Neural progenitor cell (in vitro differentiated cells): Measurements from ENCODE around the gene ST7. TPM values are rescaled to one million over a fixed set of nuclear protein-coding genes. Genes with fewer than 3 reads are reported as not detected.

Experiments
- DNase-seq: peaks from one replicate; pipeline ENCODE4 v3.0.0-alpha.2; 2016; ENCODE audit warnings: low spot score
- H2AFZ ChIP-seq: fragments of 200-600 bp; sonication (generic); replicated peaks from 2 replicates; pipeline ENCODE4 v1.6.1; 2016; ENCODE audit warnings: antibody characterized with exemption
- H3F3A ChIP-seq: fragments of 200-600 bp; sonication (generic); 2 replicates; pipeline ENCODE4 v1.6.1; 2016; ENCODE audit warnings: antibody characterized with exemption, low read depth
- H3K27ac ChIP-seq: fragments of 200-600 bp; sonication (generic); 2 replicates; pipeline ENCODE4 v1.5.1; 2016; ENCODE audit warnings: mild to moderate bottlenecking
- H3K27me3 ChIP-seq: fragments of 200-600 bp; sonication (generic); 2 replicates; pipeline ENCODE4 v1.6.1; 2016; ENCODE audit warnings: mild to moderate bottlenecking, moderate library complexity
- H3K36me3 ChIP-seq: fragments of 200-600 bp; sonication (generic); 2 replicates; pipeline ENCODE4 v1.5.1; 2016
- H3K4me1 ChIP-seq: fragments of 200-600 bp; sonication (generic); 2 replicates; pipeline ENCODE4 v1.6.1; 2016; ENCODE audit warnings: mixed run types
- H3K4me2 ChIP-seq: fragments of 200-600 bp; sonication (generic); 2 replicates; pipeline ENCODE4 v1.6.1; 2016
- H3K4me3 ChIP-seq: fragments of 200-600 bp; sonication (generic); 2 replicates; pipeline ENCODE4 v1.5.1; 2016
- H3K79me2 ChIP-seq: fragments of 200-600 bp; sonication (generic); 2 replicates; pipeline ENCODE4 v1.6.1; 2016; ENCODE audit warnings: low read depth
- H3K9ac ChIP-seq: fragments of 200-600 bp; sonication (generic); 2 replicates; pipeline ENCODE4 v1.6.1; 2016
- H3K9me3 ChIP-seq: fragments of 200-600 bp; sonication (generic); 2 replicates; pipeline ENCODE4 v1.5.1; 2016; ENCODE audit warnings: low read depth
- H4K20me1 ChIP-seq: fragments of 200-600 bp; sonication (generic); 2 replicates; pipeline ENCODE4 v1.6.1; 2016; ENCODE audit warnings: low read depth
- H3K27ac Mint-ChIP-seq: 3 replicates; pipeline ENCODE4 v1.8.0; 2021; ENCODE audit warnings: mixed read lengths
- H3K27me3 Mint-ChIP-seq: 2 replicates; pipeline ENCODE4 v1.8.0; 2022; ENCODE audit warnings: low read depth, mild to moderate bottlenecking, inconsistent platforms, moderate library complexity, mixed read lengths; ENCODE audit not compliant: insufficient read depth
- H3K36me3 Mint-ChIP-seq: 3 replicates; pipeline ENCODE4 v1.8.0; 2021; ENCODE audit warnings: mixed read lengths
- H3K4me1 Mint-ChIP-seq: 3 replicates; pipeline ENCODE4 v1.8.0; 2021; ENCODE audit warnings: mixed read lengths
- H3K4me3 Mint-ChIP-seq: 3 replicates; pipeline ENCODE4 v1.8.0; 2021; ENCODE audit warnings: mild to moderate bottlenecking, moderate library complexity, mixed read lengths
- H3K9me3 Mint-ChIP-seq: 3 replicates; pipeline ENCODE4 v1.8.0; 2020; ENCODE audit warnings: mixed read lengths
- CTCF ChIP-seq: fragments of 200-600 bp; sonication (generic); IDR thresholded peaks from 2 replicates; pipeline ENCODE4 v1.5.1; 2017; ENCODE audit warnings: antibody characterized with exemption, mild to moderate bottlenecking
- EZH2 ChIP-seq: fragments of 200-600 bp; sonication (generic); IDR thresholded peaks from 2 replicates; pipeline ENCODE4 v1.6.1; 2017; ENCODE audit warnings: antibody characterized with exemption, mild to moderate bottlenecking, moderate library complexity
- EZH2phosphoT487 ChIP-seq: fragments of 200-600 bp; sonication (generic); IDR thresholded peaks from 2 replicates; pipeline ENCODE4 v1.6.1; 2017; ENCODE audit warnings: antibody characterized with exemption
- total RNA-seq: library from RNA; depleted of rRNA; stranded (reverse); fragments of >200 nt; gene quantifications from 2 replicates; pipeline ENCODE4 v1.2.3, GENCODE V29; 2015; ENCODE audit warnings: low replicate concordance

Gene ST7
- total RNA-seq, 1 donor from 2014 or later = 5.8 TPM

DNA sequence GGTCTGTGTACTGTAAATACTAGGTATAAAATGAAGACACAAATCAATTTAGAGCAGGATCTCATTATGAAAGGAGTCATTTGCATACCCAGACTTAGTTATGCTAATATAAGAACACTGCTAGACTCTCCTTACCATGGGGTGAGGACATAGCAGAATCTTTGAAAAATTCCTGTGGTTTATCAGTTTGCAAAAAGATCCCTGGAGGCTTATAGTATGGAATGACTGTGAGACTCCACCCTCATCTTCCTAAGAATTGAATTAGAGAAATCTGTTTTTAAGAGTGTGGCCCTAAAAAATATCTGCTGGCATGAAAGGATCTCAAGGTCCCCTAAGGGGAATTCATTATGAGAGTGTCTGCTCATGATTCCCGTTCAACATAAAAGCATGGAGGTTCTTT lies 306.3 kb downstream of the ST7 start:
- Mint-ChIP-seq H3K27ac (no peak overlapping the region), H3K36me3 (no peaks in the 10 kb centered on the region), H3K9me3 (no peaks in the 10 kb centered on the region), H3K27me3 (peaks cover 2% of the 10 kb centered on the region), H3K4me1 (no peaks in the 10 kb centered on the region), H3K4me3 (no peak overlapping the region)
- Histone ChIP-seq H3K27me3 (no peaks in the 10 kb centered on the region), H3F3A (no peaks in the 10 kb centered on the region), H3K4me2 (no peak overlapping the region), H3K4me3 (no peak overlapping the region), H3K27ac (no peak overlapping the region), H4K20me1 (no peaks in the 10 kb centered on the region), H3K79me2 (no peaks in the 10 kb centered on the region), H2AFZ (no peak overlapping the region), H3K9me3 (no peaks in the 10 kb centered on the region), H3K36me3 (no peaks in the 10 kb centered on the region), H3K4me1 (no peaks in the 10 kb centered on the region), H3K9ac (no peak overlapping the region)
- DNase-seq = no peak
- no peak for TF ChIP-seq EZH2
- TF ChIP-seq EZH2phosphoT487 = no peak
- no peak for TF ChIP-seq CTCF

DNA sequence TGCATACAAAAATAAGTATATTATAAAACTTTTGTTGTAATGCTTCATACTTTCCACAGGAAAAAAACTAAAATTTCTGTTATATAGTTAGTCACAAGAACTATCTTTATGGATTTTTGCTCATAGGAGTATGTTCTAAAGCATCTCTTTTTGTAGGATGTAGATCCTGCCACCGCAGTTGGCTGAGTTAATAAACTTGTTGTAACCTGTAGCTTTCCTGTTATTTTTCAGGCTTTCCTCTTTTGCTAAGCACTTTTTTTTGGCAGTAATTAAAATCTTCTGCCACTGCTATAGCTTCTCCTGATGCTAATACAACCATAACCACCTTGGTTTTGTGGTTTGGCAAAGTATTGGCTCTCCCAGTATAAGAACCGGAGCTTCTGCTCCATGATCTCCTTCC lies 309.2 kb downstream of the ST7 start:
- no peaks in the 10 kb centered on the region for H4K20me1 ChIP-seq
- Mint-ChIP-seq H3K27ac (no peak overlapping the region), H3K4me1 (no peaks in the 10 kb centered on the region), H3K4me3 (no peak overlapping the region), H3K9me3 (peaks cover 2% of the 10 kb centered on the region), H3K27me3 (peaks cover 2% of the 10 kb centered on the region), H3K36me3 (no peaks in the 10 kb centered on the region)
- H3K4me1 ChIP-seq = no peaks in the 10 kb centered on the region
- no peaks in the 10 kb centered on the region for H3K36me3 ChIP-seq
- no peaks in the 10 kb centered on the region for H3K27me3 ChIP-seq
- TF ChIP-seq EZH2 (no peak), CTCF (no peak), EZH2phosphoT487 (no peak)
- DNase-seq = no peak
- no peak overlapping the region for H3K4me3 ChIP-seq
- H3K9ac ChIP-seq = no peak overlapping the region
- H3F3A ChIP-seq = no peaks in the 10 kb centered on the region
- H3K79me2 ChIP-seq = no peaks in the 10 kb centered on the region
- no peak overlapping the region for H3K4me2 ChIP-seq
- no peak overlapping the region for H3K27ac ChIP-seq
- H2AFZ ChIP-seq = no peak overlapping the region
- no peaks in the 10 kb centered on the region for H3K9me3 ChIP-seq

- Mint-ChIP-seq H3K9me3 (peaks cover 2% of the 10 kb centered on the region), H3K4me1 (no peaks in the 10 kb centered on the region), H3K27me3 (peaks cover 2% of the 10 kb centered on the region), H3K36me3 (no peaks in the 10 kb centered on the region), H3K4me3 (no peak overlapping the region), H3K27ac (no peak overlapping the region)
- Histone ChIP-seq H4K20me1 (no peaks in the 10 kb centered on the region), H2AFZ (no peak overlapping the region), H3K9me3 (no peaks in the 10 kb centered on the region), H3F3A (no peaks in the 10 kb centered on the region), H3K4me2 (no peak overlapping the region), H3K4me1 (no peaks in the 10 kb centered on the region), H3K36me3 (no peaks in the 10 kb centered on the region), H3K79me2 (no peaks in the 10 kb centered on the region), H3K4me3 (no peak overlapping the region), H3K27ac (no peak overlapping the region), H3K27me3 (no peaks in the 10 kb centered on the region), H3K9ac (no peak overlapping the region)
- no peak for DNase-seq
- no peak for TF ChIP-seq CTCF
- TF ChIP-seq EZH2 = no peak
- no peak for TF ChIP-seq EZH2phosphoT487
These were observed 311.4 kb downstream of the ST7 start for GRCh38 chr7:117264716-117265115.

DNA sequence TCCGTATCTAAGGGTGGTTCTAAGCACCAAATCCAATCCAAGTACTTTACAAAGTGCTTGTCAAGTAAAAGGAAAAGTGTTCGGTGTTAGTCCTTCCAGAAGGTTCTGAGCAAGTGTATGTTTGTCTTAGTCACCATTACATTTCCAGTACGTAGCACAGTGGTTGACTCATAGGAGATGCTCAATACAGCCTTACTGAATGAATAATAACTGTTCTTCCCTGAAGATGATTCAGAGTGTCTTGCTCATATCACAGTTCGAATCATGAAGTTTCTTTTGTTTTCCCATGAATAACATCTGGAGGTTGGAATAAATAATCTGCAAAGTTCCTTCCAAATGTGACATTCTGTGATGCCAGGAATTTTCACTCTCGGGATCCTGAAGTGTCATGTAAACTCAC lies 316.1 kb downstream of the ST7 start:
- H3K4me2 ChIP-seq = no peak overlapping the region
- no peaks in the 10 kb centered on the region for H3K27me3 Mint-ChIP-seq
- DNase-seq = no peak
- H3K4me1 Mint-ChIP-seq = peaks cover 9% of the 10 kb centered on the region
- no peaks in the 10 kb centered on the region for H3K9me3 ChIP-seq
- H3K9ac ChIP-seq = no peak overlapping the region
- H3K27ac ChIP-seq = no peak overlapping the region
- TF ChIP-seq EZH2phosphoT487 = no peak
- TF ChIP-seq EZH2 = no peak
- no peak for TF ChIP-seq CTCF
- no peak overlapping the region for H3K27ac Mint-ChIP-seq
- no peak overlapping the region for H3K4me3 Mint-ChIP-seq
- no peaks in the 10 kb centered on the region for H3K36me3 ChIP-seq
- peaks cover 12% of the 10 kb centered on the region for H3K4me1 ChIP-seq
- H4K20me1 ChIP-seq = no peaks in the 10 kb centered on the region
- H3F3A ChIP-seq = no peaks in the 10 kb centered on the region
- H3K4me3 ChIP-seq = no peak overlapping the region
- no peak overlapping the region for H2AFZ ChIP-seq
- H3K27me3 ChIP-seq = no peaks in the 10 kb centered on the region
- H3K9me3 Mint-ChIP-seq = peaks cover 2% of the 10 kb centered on the region
- no peaks in the 10 kb centered on the region for H3K79me2 ChIP-seq
- H3K36me3 Mint-ChIP-seq = no peaks in the 10 kb centered on the region
